WTC11 (cell line): ENCODE results near the gene RALY. TPM values are rescaled to one million over a fixed set of nuclear protein-coding genes. Genes with fewer than 3 reads are reported as not detected.
"Not testable (repeated sequence)": the region's sequence is repeated elsewhere in the genome, so short reads cannot be mapped to it uniquely, and the experiment has no call there.

Source experiments
- ATAC-seq: fragments of 200-7000 bp; cut with Tn5 transposase; 2 replicates; pipeline ENCODE4 v1.10.0; 2021; ENCODE audit warnings: mild to moderate bottlenecking, moderate library complexity
- CTCF ChIA-PET: fragments of 300-600 bp; sonication (Branson Sonifier 250); formaldehyde crosslinking; loops from one replicate; lab custom pipeline; 2021; ENCODE audit warnings: antibody characterized with exemption; lab: Charles Lee
- POLR2A ChIA-PET: fragments of 350-600 bp; sonication (Branson Sonifier 250); formaldehyde crosslinking; loops from one replicate; lab custom pipeline; 2021; ENCODE audit warnings: antibody characterized with exemption; lab: Charles Lee
- DNase-seq: peaks from one replicate; pipeline ENCODE4 v3.0.0; 2021; ENCODE audit warnings: low spot score
- H3K27ac Mint-ChIP-seq: 2 replicates; pipeline ENCODE4 v1.8.0; 2021; ENCODE audit warnings: mixed read lengths
- H3K27me3 Mint-ChIP-seq: 2 replicates; pipeline ENCODE4 v1.8.0; 2021; ENCODE audit warnings: low read depth, mild to moderate bottlenecking, moderate library complexity, mixed read lengths
- H3K36me3 Mint-ChIP-seq: 2 replicates; pipeline ENCODE4 v1.8.0; 2021; ENCODE audit warnings: mixed read lengths
- H3K4me1 Mint-ChIP-seq: 2 replicates; pipeline ENCODE4 v1.8.0; 2022; ENCODE audit warnings: mixed read lengths
- H3K4me3 Mint-ChIP-seq: 2 replicates; pipeline ENCODE4 v1.8.0; 2021; ENCODE audit warnings: mild to moderate bottlenecking, moderate library complexity, mixed read lengths
- H3K9me3 Mint-ChIP-seq: 2 replicates; pipeline ENCODE4 v1.8.0; 2021; ENCODE audit warnings: mixed read lengths
- CREB1 ChIP-seq: sonication (generic); formaldehyde crosslinking; IDR thresholded peaks from 2 replicates; pipeline ENCODE4 v1.8.0; 2023; ENCODE audit warnings: mild to moderate bottlenecking, missing genetic modification reagents
- CTCF ChIP-seq: fragments of 200-600 bp; IDR thresholded peaks from 2 replicates; pipeline ENCODE4 v1.8.0; 2022; ENCODE audit warnings: antibody characterized with exemption
- ESRRA ChIP-seq: sonication (generic); formaldehyde crosslinking; IDR thresholded peaks from 2 replicates; pipeline ENCODE4 v1.8.1; 2022; ENCODE audit warnings: mild to moderate bottlenecking, missing genetic modification reagents, borderline replicate concordance
- FOXJ3 ChIP-seq: sonication (generic); formaldehyde crosslinking; IDR thresholded peaks from 2 replicates; pipeline ENCODE4 v1.9.0; 2021; ENCODE audit warnings: missing genetic modification reagents, mild to moderate bottlenecking, borderline replicate concordance
- FOXK1 ChIP-seq: sonication (generic); formaldehyde crosslinking; IDR thresholded peaks from 2 replicates; pipeline ENCODE4 v1.8.0; 2022; ENCODE audit warnings: mild to moderate bottlenecking, moderate library complexity, missing genetic modification reagents
- GABPB1 ChIP-seq: sonication (generic); formaldehyde crosslinking; IDR thresholded peaks from 2 replicates; pipeline ENCODE4 v1.8.1; 2023; ENCODE audit warnings: mild to moderate bottlenecking, missing genetic modification reagents
- GTF2I ChIP-seq: fragments of 250-450 bp; sonication (Bioruptor Pico); conservative IDR thresholded peaks from 2 replicates; pipeline ENCODE4 v1.4.0; 2021; ENCODE audit warnings: mild to moderate bottlenecking
- IRF2 ChIP-seq: sonication (generic); formaldehyde crosslinking; IDR thresholded peaks from 2 replicates; pipeline ENCODE4 v1.8.0; 2022; ENCODE audit warnings: low read depth, missing genetic modification reagents, borderline replicate concordance
- JAZF1 ChIP-seq: fragments of 250-450 bp; sonication (Bioruptor Pico); IDR thresholded peaks from 2 replicates; pipeline ENCODE4 v1.9.0; 2021; ENCODE audit warnings: moderate library complexity, mild to moderate bottlenecking, inconsistent platforms
- NFYB ChIP-seq: sonication (generic); formaldehyde crosslinking; conservative IDR thresholded peaks from 2 replicates; pipeline ENCODE4 v1.8.0; 2022; ENCODE audit warnings: low read depth, missing genetic modification reagents
- ZBTB43 ChIP-seq: sonication (generic); formaldehyde crosslinking; IDR thresholded peaks from 2 replicates; pipeline ENCODE4 v1.8.1; 2023; ENCODE audit warnings: mild to moderate bottlenecking, missing genetic modification reagents
- ZNF263 ChIP-seq: sonication (generic); formaldehyde crosslinking; IDR thresholded peaks from 2 replicates; pipeline ENCODE4 v1.8.1; 2022; ENCODE audit warnings: low read depth, mild to moderate bottlenecking, moderate library complexity, missing genetic modification reagents
- ZNF416 ChIP-seq: fragments of 250-450 bp; sonication (Bioruptor Pico); IDR thresholded peaks from 2 replicates; pipeline ENCODE4 v1.9.0; 2021; ENCODE audit warnings: mild to moderate bottlenecking, inconsistent platforms
- total RNA-seq: library from RNA; stranded (reverse); gene quantifications from 3 replicates; pipeline ENCODE4 v1.2.3, GENCODE V29; 2021
- TF ChIP-seq, protein P1 (sequence below): sonication (generic); formaldehyde crosslinking; IDR thresholded peaks from 2 replicates; pipeline ENCODE4 v1.8.0; 2023; ENCODE audit warnings: missing genetic modification reagents, mild to moderate bottlenecking, borderline replicate concordance
- TF ChIP-seq, protein P2 (sequence below): sonication (generic); formaldehyde crosslinking; IDR thresholded peaks from 2 replicates; pipeline ENCODE4 v1.8.0; 2022; ENCODE audit warnings: mild to moderate bottlenecking, missing genetic modification reagents
- TF ChIP-seq, protein P3 (sequence below): sonication (generic); formaldehyde crosslinking; conservative IDR thresholded peaks from 2 replicates; pipeline ENCODE4 v1.8.1; 2022; ENCODE audit warnings: mild to moderate bottlenecking, missing genetic modification reagents

The RALY gene
- total RNA-seq, 1 experiment from 2014 or later: 164 TPM

DNA sequence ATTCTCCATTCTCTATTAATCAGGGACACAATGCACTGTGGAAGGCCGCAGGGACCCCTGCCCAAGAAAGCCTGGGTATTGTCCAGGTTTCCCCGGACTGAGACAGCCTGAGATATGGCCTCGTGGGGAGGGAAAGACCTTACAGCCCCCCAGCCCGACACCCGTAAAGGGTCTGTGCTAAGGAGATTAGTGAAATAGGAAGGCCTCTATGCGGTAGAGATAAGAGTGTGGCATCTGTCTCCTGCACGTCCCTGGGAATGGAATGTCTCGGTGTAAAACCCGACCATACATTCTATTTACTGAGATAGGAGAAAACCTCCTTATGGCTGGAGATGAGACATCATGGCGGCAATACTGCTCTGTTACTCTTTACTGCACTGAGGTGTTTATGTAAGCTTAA lies 134.1 kb downstream of the RALY start (continued):
- TF ChIP-seq CTCF: no peak
- TF ChIP-seq CREB1 (CRISPR knock-in tag): no peak
- no peak for TF ChIP-seq JAZF1
- TF ChIP-seq ZBTB43 (CRISPR knock-in tag): no peak
- TF ChIP-seq, protein P1, sequence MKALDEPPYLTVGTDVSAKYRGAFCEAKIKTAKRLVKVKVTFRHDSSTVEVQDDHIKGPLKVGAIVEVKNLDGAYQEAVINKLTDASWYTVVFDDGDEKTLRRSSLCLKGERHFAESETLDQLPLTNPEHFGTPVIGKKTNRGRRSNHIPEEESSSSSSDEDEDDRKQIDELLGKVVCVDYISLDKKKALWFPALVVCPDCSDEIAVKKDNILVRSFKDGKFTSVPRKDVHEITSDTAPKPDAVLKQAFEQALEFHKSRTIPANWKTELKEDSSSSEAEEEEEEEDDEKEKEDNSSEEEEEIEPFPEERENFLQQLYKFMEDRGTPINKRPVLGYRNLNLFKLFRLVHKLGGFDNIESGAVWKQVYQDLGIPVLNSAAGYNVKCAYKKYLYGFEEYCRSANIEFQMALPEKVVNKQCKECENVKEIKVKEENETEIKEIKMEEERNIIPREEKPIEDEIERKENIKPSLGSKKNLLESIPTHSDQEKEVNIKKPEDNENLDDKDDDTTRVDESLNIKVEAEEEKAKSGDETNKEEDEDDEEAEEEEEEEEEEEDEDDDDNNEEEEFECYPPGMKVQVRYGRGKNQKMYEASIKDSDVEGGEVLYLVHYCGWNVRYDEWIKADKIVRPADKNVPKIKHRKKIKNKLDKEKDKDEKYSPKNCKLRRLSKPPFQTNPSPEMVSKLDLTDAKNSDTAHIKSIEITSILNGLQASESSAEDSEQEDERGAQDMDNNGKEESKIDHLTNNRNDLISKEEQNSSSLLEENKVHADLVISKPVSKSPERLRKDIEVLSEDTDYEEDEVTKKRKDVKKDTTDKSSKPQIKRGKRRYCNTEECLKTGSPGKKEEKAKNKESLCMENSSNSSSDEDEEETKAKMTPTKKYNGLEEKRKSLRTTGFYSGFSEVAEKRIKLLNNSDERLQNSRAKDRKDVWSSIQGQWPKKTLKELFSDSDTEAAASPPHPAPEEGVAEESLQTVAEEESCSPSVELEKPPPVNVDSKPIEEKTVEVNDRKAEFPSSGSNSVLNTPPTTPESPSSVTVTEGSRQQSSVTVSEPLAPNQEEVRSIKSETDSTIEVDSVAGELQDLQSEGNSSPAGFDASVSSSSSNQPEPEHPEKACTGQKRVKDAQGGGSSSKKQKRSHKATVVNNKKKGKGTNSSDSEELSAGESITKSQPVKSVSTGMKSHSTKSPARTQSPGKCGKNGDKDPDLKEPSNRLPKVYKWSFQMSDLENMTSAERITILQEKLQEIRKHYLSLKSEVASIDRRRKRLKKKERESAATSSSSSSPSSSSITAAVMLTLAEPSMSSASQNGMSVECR (CRISPR knock-in tag): no peak
- no peak for TF ChIP-seq ZNF416

- peaks cover 23% of the 10 kb centered on the region for H3K27me3 Mint-ChIP-seq
- H3K27ac Mint-ChIP-seq: no peak overlapping the region
- H3K4me3 Mint-ChIP-seq: no peak overlapping the region; the same call in 1 of the 2 replicates
- TF ChIP-seq CTCF: peak; percentile 91
- peak; percentile 19; the same call in 1 of the 2 replicates for TF ChIP-seq GABPB1 (CRISPR knock-in tag)
- TF ChIP-seq, protein P2, sequence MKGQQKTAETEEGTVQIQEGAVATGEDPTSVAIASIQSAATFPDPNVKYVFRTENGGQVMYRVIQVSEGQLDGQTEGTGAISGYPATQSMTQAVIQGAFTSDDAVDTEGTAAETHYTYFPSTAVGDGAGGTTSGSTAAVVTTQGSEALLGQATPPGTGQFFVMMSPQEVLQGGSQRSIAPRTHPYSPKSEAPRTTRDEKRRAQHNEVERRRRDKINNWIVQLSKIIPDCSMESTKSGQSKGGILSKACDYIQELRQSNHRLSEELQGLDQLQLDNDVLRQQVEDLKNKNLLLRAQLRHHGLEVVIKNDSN (CRISPR knock-in tag): no peak
- TF ChIP-seq, all 79 proteins: peak for 2
- Mint-ChIP-seq H3K36me3 (peaks cover 11% of the 10 kb centered on the region; the same call in 1 of the 2 replicates), H3K4me1 (no peaks in the 10 kb centered on the region), H3K9me3 (peaks cover 12% of the 10 kb centered on the region)
- POLR2A ChIA-PET: interaction anchor here (0.7 kb wide), 1 partner anchor 53 kb away, joined by 3 read pairs; no protein-coding TSS in a partner anchor
- ATAC-seq: peak; percentile 91
- CTCF ChIA-PET: interaction anchor here (0.7 to 1.7 kb wide), 7 partner anchors 11 to 267 kb away, joined by 3 to 6 read pairs (median 4); no protein-coding TSS in a partner anchor
- DNase-seq: peak; percentile 62
These were observed 135.9 kb downstream of the RALY start for GRCh38 chr20:34129518-34130162.

DNA sequence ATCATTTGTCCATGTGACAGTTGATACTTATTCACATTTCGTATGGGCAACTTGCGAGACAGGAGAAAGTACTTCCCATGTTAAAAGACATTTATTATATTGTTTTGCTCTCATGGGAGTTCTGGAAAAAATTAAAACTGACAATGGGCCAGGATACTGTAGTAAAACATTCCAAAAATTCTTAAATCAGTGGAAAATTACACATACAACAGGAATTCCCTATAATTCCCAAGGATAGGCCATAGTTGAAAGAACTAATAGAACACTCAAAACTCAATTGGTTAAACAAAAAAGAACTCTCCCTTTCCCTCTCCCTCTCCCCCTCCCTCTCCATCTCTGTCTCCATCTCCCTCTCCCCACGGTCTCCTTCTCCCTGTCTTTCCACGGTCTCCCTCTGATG lies 137.8 kb downstream of the RALY start:
- POLR2A ChIA-PET: no interaction called here
- Mint-ChIP-seq H3K4me3 (no peak overlapping the region), H3K9me3 (peaks cover 12% of the 10 kb centered on the region), H3K27me3 (peaks cover 22% of the 10 kb centered on the region), H3K4me1 (no peaks in the 10 kb centered on the region)
- CTCF ChIA-PET: interaction anchor here (1.2 kb wide), 2 partner anchors 198 to 268 kb away, joined by 3 to 4 read pairs; no protein-coding TSS in a partner anchor
- no peak for DNase-seq
- TF ChIP-seq, protein P3, sequence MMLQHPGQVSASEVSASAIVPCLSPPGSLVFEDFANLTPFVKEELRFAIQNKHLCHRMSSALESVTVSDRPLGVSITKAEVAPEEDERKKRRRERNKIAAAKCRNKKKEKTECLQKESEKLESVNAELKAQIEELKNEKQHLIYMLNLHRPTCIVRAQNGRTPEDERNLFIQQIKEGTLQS (CRISPR knock-in tag): no peak
- TF ChIP-seq FOXJ3: no peak
- TF ChIP-seq FOXK1: no peak
- no peak for TF ChIP-seq IRF2
- no peak for TF ChIP-seq ESRRA
- TF ChIP-seq ZNF263 (CRISPR knock-in tag): no peak
- no peak for TF ChIP-seq GTF2I (CRISPR knock-in tag)
- TF ChIP-seq NFYB (CRISPR knock-in tag): no peak
- TF ChIP-seq, all 79 proteins: peak for 0
- Mint-ChIP-seq H3K27ac (no peak overlapping the region), H3K36me3 (peaks cover 11% of the 10 kb centered on the region; the same call in 1 of the 2 replicates)
- ATAC-seq: no peak

- H3K4me1 Mint-ChIP-seq, POLR2A ChIA-PET, H3K27ac Mint-ChIP-seq, DNase-seq, H3K9me3 Mint-ChIP-seq, ATAC-seq, H3K4me3 Mint-ChIP-seq, CTCF ChIA-PET: not testable (repeated sequence)
- H3K36me3 Mint-ChIP-seq: peaks cover 11% of the 10 kb centered on the region; the same call in 1 of the 2 replicates
- peaks cover 19% of the 10 kb centered on the region for H3K27me3 Mint-ChIP-seq
These were observed 138.8 kb downstream of the RALY start for GRCh38 chr20:34132491-34132890.
